ENCODE data around the gene NDUFA13.

GRCh38 chr19:19534556-19535265, 18.7 kb downstream of the NDUFA13 start:
- no peak for TF ChIP-seq EZH2phosphoT487 (IDR thresholded peaks at IDR 0.05; ENCODE audit: borderline replicate concordance)
- no peak for TF ChIP-seq CTCF (conservative IDR thresholded peaks at IDR 0.05; ENCODE audit: low read length)
